Measurements from ENCODE around the gene RHBDD1.
"Not testable (repeated sequence)": the region's sequence is repeated elsewhere in the genome, so short reads cannot be mapped to it uniquely, and the experiment has no call there.

Gene RHBDD1

GRCh38 chr2:226843001-226843400 is 7.1 kb downstream of the RHBDD1 start:
- not testable (repeated sequence) for DNase-seq (ENCODE audit: low read depth, low spot score)

- DNase-seq (ENCODE audit: low read depth, low spot score): no peak
These were observed 9.7 kb downstream of the RHBDD1 start for GRCh38 chr2:226845386-226846116.

GRCh38 chr2:226847090-226847489 is 11.2 kb downstream of the RHBDD1 start:
- DNase-seq (ENCODE audit: low read depth, low spot score): no peak

- DNase-seq (ENCODE audit: low read depth, low spot score): no peak
These were observed 11.7 kb downstream of the RHBDD1 start for GRCh38 chr2:226847511-226847910.

- DNase-seq (ENCODE audit: low read depth, low spot score): peak; percentile 24
These were observed 13.5 kb downstream of the RHBDD1 start for GRCh38 chr2:226849349-226849748.

- DNase-seq (ENCODE audit: low read depth, low spot score): no peak
These were observed 14.2 kb downstream of the RHBDD1 start for GRCh38 chr2:226850024-226850423.

GRCh38 chr2:226855787-226856186 is 19.9 kb downstream of the RHBDD1 start:
- no peak for DNase-seq (ENCODE audit: low read depth, low spot score)

- DNase-seq (ENCODE audit: low read depth, low spot score): no peak
These were observed 24.2 kb downstream of the RHBDD1 start for GRCh38 chr2:226860087-226860486.

- no peak for DNase-seq (ENCODE audit: low read depth, low spot score)
These were observed 26.8 kb downstream of the RHBDD1 start for GRCh38 chr2:226862623-226863022.

- no peak for DNase-seq (ENCODE audit: low read depth, low spot score)
These were observed 29.4 kb downstream of the RHBDD1 start for GRCh38 chr2:226865273-226865672.

- DNase-seq (ENCODE audit: low read depth, low spot score): no peak
These were observed 29.9 kb downstream of the RHBDD1 start for GRCh38 chr2:226865710-226866109.

- DNase-seq (ENCODE audit: low read depth, low spot score): no peak
These were observed 32.7 kb downstream of the RHBDD1 start for GRCh38 chr2:226868331-226869162.

GRCh38 chr2:226869371-226869770 is 33.5 kb downstream of the RHBDD1 start:
- DNase-seq (ENCODE audit: low read depth, low spot score): no peak

GRCh38 chr2:226873051-226873620 is 37.3 kb downstream of the RHBDD1 start:
- no peak for DNase-seq (ENCODE audit: low read depth, low spot score)

- DNase-seq (ENCODE audit: low read depth, low spot score): no peak
These were observed 38.0 kb downstream of the RHBDD1 start for GRCh38 chr2:226873826-226874225.

GRCh38 chr2:226874749-226875148 is 38.9 kb downstream of the RHBDD1 start:
- DNase-seq (ENCODE audit: low read depth, low spot score): no peak

- DNase-seq (ENCODE audit: low read depth, low spot score): no peak
These were observed 39.8 kb downstream of the RHBDD1 start for GRCh38 chr2:226875438-226876225.

GRCh38 chr2:226877491-226877890 is 41.6 kb downstream of the RHBDD1 start:
- no peak for DNase-seq (ENCODE audit: low read depth, low spot score)

GRCh38 chr2:226881287-226881686 is 45.4 kb downstream of the RHBDD1 start:
- no peak for DNase-seq (ENCODE audit: low read depth, low spot score)

GRCh38 chr2:226882606-226883005 is 46.8 kb downstream of the RHBDD1 start:
- no peak for DNase-seq (ENCODE audit: low read depth, low spot score)

- DNase-seq (ENCODE audit: low read depth, low spot score): no peak
These were observed 47.5 kb downstream of the RHBDD1 start for GRCh38 chr2:226883296-226883795.

GRCh38 chr2:226884166-226884565 is 48.3 kb downstream of the RHBDD1 start:
- no peak for DNase-seq (ENCODE audit: low read depth, low spot score)
